ENCODE measurements around the gene NRIP1. TPM values are rescaled to one million over a fixed set of nuclear protein-coding genes. Genes with fewer than 3 reads are reported as not detected.

NRIP1 gene
- polyA plus RNA-seq, 1 donor from 2014 or later: 21.7 TPM

DNA sequence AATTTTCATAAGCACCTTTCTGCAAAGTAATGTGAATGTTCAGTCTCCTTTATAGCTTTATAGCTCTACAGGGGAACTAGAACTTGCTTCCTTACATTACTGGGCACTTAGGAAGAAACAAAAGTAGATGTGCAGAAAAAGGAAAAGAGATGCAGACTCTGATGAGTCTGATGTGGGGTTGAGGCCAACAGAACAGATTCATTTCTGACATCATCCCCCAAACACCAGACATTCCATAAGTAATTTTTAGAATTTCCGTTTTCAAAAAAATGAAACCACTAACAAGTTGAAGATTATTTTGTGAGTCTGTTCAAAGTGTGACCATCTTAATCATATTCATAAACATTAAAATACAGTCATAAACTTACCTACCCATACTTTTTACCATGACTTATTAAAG is 96.0 kb downstream of the NRIP1 start:
- H3K27me3 Mint-ChIP-seq: no peaks in the 10 kb centered on the region
- H3K4me3 Mint-ChIP-seq: no peak overlapping the region
- peaks cover 0 to 2% (median 0%) of the 10 kb centered on the region in 3 donors for H3K9me3 Mint-ChIP-seq
- H3K27ac Mint-ChIP-seq: no peak overlapping the region
- peaks cover 8% of the 10 kb centered on the region for H3K36me3 Mint-ChIP-seq
- peaks cover 0 to 1% (median 0%) of the 10 kb centered on the region in 3 donors for H3K4me1 Mint-ChIP-seq

DNA sequence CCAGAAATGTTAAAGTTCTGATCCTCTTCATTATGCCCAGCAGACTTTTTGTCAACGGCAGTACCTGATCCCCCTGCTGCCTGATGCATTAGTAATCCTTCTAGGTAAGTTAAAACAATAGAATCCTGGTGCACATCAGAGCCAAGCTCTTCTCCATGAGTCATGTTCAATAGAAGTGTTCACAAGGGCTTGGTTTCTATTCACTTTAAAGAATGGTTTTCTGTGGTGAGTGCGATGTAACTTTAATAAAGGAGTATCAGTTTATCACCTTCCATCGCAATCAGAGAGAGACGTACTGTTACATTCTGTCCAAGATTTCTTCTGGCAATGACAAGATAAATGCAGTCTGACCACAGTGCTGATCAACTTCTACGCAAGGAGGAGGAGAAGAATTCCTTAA is 96.8 kb downstream of the NRIP1 start:
- Mint-ChIP-seq H3K27ac (no peak overlapping the region), H3K9me3 (peaks cover 0 to 2% (median 0%) of the 10 kb centered on the region in 3 donors), H3K36me3 (peaks cover 9% of the 10 kb centered on the region), H3K4me1 (peaks cover 0 to 1% (median 0%) of the 10 kb centered on the region in 3 donors), H3K27me3 (no peaks in the 10 kb centered on the region), H3K4me3 (no peak overlapping the region)

DNA sequence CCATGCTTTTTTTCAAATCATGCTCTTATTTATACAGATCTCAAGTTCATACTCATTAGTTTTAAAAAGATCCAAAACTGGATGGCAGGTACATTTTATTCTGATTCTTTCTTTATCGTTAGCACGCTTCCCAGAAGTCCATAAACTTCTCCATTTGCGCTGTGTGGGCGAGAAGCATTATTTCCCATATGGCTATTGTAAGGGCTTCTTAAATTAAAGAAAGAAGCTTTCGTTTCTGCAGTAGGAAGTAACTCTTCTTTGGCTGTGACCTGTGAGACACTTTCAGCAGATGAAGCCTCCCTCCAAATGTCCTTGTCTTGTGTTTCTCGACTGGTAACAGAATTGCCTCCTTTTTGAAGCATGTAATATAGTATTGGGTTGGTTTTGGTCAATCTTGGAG is 100.2 kb downstream of the NRIP1 start:
- Mint-ChIP-seq H3K4me3 (no peak overlapping the region), H3K36me3 (peaks cover 10% of the 10 kb centered on the region), H3K27ac (no peak overlapping the region), H3K9me3 (peaks cover 0 to 2% (median 0%) of the 10 kb centered on the region in 3 donors), H3K27me3 (no peaks in the 10 kb centered on the region), H3K4me1 (peaks cover 0 to 1% (median 0%) of the 10 kb centered on the region in 3 donors)

DNA sequence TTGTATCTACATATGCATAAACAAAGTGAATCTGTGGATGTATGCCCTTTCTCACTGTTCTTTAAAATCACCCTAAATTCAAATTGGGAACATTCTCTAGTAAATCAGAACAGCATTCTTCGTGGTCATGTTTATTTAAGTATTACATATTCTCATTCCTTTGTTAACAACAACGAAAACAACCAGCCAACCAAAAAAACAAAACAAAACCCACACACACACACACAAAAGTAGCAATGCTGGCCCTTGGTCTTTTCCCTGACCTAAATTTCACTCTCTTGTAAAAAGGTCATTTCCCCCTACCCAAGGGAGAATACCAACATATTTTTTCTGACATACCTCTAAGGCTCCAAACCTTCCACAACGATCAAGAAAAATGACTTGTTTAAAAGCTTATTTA is 102.6 kb downstream of the NRIP1 start:
- no peaks in the 10 kb centered on the region for H3K27me3 Mint-ChIP-seq
- peaks cover 6% of the 10 kb centered on the region for H3K36me3 Mint-ChIP-seq
- H3K4me1 Mint-ChIP-seq: peaks cover 0 to 1% (median 0%) of the 10 kb centered on the region in 3 donors
- H3K4me3 Mint-ChIP-seq: no peak overlapping the region
- peaks cover 0 to 2% (median 0%) of the 10 kb centered on the region in 3 donors for H3K9me3 Mint-ChIP-seq
- H3K27ac Mint-ChIP-seq: no peak overlapping the region

DNA sequence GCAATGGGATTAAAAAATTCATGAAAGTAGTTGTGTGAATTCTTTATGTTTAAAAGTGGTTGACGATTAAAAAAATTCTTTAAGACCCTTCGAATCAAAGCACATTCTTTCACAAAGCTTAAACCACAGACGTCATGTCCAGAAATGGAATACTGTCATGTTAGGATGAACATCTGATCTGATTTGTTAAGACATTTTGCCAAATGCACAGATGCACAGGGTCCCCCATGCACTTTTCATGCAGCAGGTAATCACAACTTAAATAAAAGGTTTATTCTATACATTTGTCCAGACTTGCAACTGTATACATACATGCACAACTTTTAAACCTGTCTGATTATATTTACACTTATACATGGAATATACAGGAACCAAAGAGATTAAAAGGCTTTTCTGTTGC is 103.3 kb downstream of the NRIP1 start:
- Mint-ChIP-seq H3K27me3 (no peaks in the 10 kb centered on the region), H3K4me1 (peaks cover 0 to 1% (median 0%) of the 10 kb centered on the region in 3 donors), H3K27ac (no peak overlapping the region), H3K4me3 (no peak overlapping the region), H3K36me3 (peaks cover 6% of the 10 kb centered on the region), H3K9me3 (peaks cover 0 to 2% (median 0%) of the 10 kb centered on the region in 3 donors)

DNA sequence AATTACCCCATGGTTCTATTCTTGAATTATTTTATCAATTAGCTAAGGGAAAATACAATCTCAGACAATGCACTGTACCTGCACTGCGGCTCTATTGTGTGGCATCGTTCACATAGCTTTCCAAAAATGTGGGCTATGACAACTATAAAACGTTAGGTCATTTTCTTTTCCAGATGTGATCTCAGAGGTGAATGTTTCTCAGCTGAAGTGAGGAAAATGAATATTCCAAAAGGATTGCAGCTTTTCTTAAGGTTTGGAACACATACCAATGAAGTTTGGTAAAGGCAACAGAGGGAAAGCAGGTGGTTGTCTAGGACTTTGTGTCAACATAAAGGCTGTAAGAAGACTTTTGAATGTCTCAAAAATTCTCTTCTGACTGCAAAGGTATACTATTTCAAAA is 105.5 kb downstream of the NRIP1 start:
- Mint-ChIP-seq H3K27me3 (no peaks in the 10 kb centered on the region), H3K4me1 (peaks cover 0 to 1% (median 0%) of the 10 kb centered on the region in 3 donors), H3K27ac (no peak overlapping the region), H3K36me3 (peaks cover 3% of the 10 kb centered on the region), H3K4me3 (no peak overlapping the region), H3K9me3 (no peaks in the 10 kb centered on the region)

DNA sequence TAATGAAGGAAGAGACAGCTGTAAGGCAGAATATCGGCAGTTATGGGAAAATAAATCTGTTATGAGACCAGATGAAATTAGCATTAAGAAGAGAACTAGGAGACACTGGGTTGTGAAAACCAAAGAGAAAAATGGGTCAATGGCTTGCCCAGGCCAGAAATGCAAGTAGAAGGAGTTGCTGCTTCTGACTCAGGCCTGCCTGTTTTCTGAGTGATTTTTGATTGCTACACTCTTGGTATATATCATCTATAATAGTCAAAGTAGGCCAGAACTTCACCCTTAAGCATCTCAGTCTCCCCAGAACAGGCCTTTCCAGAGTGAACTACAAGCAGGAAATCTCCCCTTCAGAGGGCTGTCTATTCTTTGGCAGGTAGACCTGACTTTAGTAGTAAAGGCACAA is 107.0 kb downstream of the NRIP1 start:
- H3K4me1 Mint-ChIP-seq: peaks cover 0 to 1% (median 0%) of the 10 kb centered on the region in 3 donors
- no peak overlapping the region for H3K4me3 Mint-ChIP-seq
- peak overlapping the region in 1 of 3 donors; percentile 18 for H3K27ac Mint-ChIP-seq
- no peaks in the 10 kb centered on the region for H3K27me3 Mint-ChIP-seq
- no peaks in the 10 kb centered on the region for H3K36me3 Mint-ChIP-seq
- H3K9me3 Mint-ChIP-seq: no peaks in the 10 kb centered on the region

DNA sequence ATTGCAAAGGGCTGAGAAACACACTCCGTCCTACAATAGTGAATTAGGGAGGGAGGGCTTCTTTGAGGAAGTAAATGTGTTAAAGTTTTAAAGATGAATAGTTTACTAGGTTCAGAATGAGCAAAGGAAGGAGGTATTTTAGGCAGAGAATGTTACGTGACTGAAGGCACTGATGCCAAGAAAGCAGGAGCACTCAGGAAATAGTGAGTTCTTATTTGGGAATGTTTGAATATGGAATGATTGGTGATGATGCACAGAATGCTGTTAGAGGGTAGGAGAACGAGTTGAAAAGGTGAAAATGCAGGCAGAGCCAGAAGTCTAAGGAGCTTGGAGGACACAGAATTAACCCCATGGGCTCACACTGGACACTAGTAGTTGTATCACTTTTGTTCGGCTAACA is 108.0 kb downstream of the NRIP1 start:
- peaks cover 1% of the 10 kb centered on the region for H3K36me3 Mint-ChIP-seq
- H3K27ac Mint-ChIP-seq: no peak overlapping the region
- H3K27me3 Mint-ChIP-seq: no peaks in the 10 kb centered on the region
- H3K4me3 Mint-ChIP-seq: no peak overlapping the region
- peaks cover 0 to 1% (median 1%) of the 10 kb centered on the region in 3 donors for H3K4me1 Mint-ChIP-seq
- no peaks in the 10 kb centered on the region for H3K9me3 Mint-ChIP-seq

DNA sequence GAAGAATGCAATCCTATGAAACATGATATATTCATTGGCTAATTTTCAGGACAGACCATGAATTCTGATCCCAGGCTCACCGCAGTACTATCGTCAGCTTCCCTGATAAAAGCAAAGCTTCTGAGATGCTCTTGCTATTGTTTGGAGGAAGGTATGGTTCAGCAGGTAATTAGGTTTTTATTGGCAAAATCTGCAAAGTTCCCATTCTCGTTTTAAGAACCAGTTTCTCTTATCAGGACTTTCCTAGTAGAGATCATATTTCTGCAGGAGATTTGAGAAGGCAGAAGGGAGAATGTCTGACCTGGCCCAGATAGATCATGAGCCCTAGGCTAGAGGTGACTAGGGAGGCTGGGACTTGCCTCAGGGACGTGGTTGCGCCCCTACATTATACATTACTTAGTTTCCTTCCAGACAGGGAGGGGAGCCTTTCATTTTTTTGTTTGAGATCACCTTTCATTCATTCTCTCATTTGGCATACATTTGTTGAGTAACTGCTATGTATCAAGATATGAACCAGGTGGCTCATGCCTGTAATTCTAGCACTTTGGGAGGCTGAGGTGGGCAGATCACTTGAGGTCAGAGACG is 108.8 kb downstream of the NRIP1 start:
- Mint-ChIP-seq H3K27ac (no peak overlapping the region), H3K27me3 (no peaks in the 10 kb centered on the region), H3K9me3 (no peaks in the 10 kb centered on the region), H3K36me3 (peaks cover 1% of the 10 kb centered on the region), H3K4me1 (peaks cover 0 to 1% (median 1%) of the 10 kb centered on the region in 3 donors), H3K4me3 (no peak overlapping the region)

DNA sequence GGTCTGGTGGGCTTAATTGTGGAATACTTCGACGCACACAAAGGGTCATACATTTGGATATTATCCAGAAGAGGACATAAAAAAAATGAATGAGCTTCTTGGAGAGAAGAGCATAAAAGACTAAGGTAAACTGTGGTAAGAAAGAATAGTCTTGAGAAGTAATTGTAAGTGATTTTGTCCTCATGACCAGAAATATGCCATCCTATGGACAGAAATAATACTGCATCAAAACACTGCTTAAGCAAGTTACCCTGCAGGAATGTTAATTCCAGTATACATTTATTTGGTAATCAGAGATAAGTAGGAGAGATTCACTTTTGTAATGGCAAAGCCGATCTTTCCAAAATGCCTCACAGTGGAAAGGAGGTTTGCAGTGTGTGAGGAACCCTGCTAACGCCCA is 111.9 kb downstream of the NRIP1 start:
- peaks cover 0 to 4% (median 4%) of the 10 kb centered on the region in 3 donors for H3K9me3 Mint-ChIP-seq
- H3K4me1 Mint-ChIP-seq: peaks cover 0 to 1% (median 1%) of the 10 kb centered on the region in 3 donors
- no peak overlapping the region for H3K4me3 Mint-ChIP-seq
- no peaks in the 10 kb centered on the region for H3K27me3 Mint-ChIP-seq
- H3K36me3 Mint-ChIP-seq: peaks cover 1% of the 10 kb centered on the region
- H3K27ac Mint-ChIP-seq: no peak overlapping the region

DNA sequence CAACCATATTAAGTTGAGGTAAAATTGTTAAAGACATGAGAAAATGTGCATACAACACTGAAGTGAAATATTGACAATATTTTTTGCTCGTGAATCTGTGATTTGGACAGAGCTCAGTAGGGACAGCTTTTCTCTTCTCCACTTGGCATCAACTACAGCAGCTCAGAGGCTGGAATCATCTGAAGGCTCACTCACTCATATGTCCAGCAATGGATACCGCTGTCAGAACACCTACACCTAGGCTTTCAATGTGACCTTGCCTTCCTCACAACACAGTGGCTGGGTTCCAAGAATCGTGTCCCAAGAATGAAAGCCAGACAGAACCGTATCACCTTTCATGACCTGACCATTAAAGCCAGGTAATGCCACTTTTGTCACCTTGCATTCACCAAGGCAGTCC is 115.2 kb downstream of the NRIP1 start:
- no peak overlapping the region for H3K4me3 Mint-ChIP-seq
- H3K27ac Mint-ChIP-seq: no peak overlapping the region
- H3K36me3 Mint-ChIP-seq: peaks cover 1% of the 10 kb centered on the region
- H3K9me3 Mint-ChIP-seq: peaks cover 0 to 4% (median 4%) of the 10 kb centered on the region in 3 donors
- H3K4me1 Mint-ChIP-seq: peaks cover 0 to 1% (median 0%) of the 10 kb centered on the region in 3 donors
- H3K27me3 Mint-ChIP-seq: no peaks in the 10 kb centered on the region

DNA sequence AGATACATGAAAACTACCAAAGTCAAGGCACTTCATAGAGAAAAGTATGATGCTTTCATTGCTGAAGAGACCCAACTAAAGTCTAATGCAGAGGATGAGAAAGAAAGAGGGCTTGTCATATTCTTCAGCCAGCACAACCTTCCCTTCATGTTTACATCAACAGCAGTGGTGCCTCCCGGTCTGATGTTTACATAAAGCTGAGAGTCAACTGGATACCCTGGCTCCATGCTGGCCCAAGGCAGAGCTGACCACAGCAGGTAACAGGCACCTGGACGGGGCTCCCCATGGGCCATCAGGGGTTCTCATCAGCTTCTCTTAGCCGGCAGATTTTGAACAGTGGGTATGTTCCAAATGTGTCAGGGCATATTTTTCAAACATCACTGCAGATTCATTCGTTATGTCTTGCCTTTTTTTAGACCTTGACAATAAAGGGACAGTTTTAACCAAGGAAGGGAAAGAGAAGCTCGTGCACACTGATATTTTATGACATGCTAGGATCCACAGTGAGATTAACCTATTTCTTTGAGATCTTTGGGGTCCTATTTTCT is 117.1 kb downstream of the NRIP1 start:
- Mint-ChIP-seq H3K4me3 (no peak overlapping the region), H3K4me1 (no peaks in the 10 kb centered on the region), H3K27ac (no peak overlapping the region)

DNA sequence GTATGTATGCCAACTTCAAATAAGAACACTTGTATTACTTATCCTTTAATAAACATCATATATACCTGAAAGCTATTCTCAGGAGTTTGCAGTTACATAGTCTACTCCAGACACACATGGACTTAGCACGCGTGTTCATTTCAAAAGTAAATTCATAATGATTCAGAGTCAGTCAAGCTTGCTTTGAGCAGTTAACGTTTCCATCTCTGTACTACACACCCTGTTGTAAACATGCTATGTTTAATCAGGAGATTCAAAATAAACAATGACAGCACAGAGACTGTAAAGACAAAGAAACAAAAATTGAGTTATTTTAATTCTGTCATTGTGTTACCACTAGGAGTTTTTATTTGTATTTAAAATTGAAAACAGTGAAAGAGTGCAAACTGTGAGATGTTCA is 119.6 kb downstream of the NRIP1 start:
- peaks cover 0 to 4% (median 4%) of the 10 kb centered on the region in 3 donors for H3K9me3 Mint-ChIP-seq
- H3K4me3 Mint-ChIP-seq: no peak overlapping the region
- no peak overlapping the region for H3K27ac Mint-ChIP-seq
- no peaks in the 10 kb centered on the region for H3K36me3 Mint-ChIP-seq
- no peaks in the 10 kb centered on the region for H3K4me1 Mint-ChIP-seq
- no peaks in the 10 kb centered on the region for H3K27me3 Mint-ChIP-seq

More for the DNA sequence above, 117.1 kb downstream of the NRIP1 start:
- Mint-ChIP-seq H3K36me3 (peaks cover 1% of the 10 kb centered on the region), H3K9me3 (peaks cover 0 to 4% (median 4%) of the 10 kb centered on the region in 3 donors), H3K27me3 (no peaks in the 10 kb centered on the region)

DNA sequence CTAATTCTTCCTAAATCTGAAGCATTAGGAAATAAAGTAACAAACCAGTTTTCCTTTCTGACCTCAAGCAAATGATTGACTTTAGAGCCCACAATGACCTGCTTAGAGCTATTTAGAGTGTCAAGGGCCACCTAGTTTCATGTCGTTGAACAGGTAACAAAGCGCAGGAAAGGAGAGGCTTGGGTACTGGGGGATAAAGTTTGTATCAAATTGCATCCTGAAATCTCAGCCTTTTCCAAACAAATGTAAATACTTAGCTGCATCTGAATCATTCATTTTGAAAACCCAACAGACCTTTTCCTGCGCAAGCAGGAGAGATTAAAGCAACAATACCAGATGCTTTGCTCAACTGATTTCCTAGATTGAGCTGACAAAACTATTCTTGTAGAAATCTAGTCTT is 121.2 kb downstream of the NRIP1 start:
- Mint-ChIP-seq H3K4me3 (no peak overlapping the region), H3K4me1 (no peaks in the 10 kb centered on the region), H3K9me3 (peaks cover 0 to 4% (median 0%) of the 10 kb centered on the region in 3 donors), H3K27me3 (no peaks in the 10 kb centered on the region), H3K27ac (no peak overlapping the region), H3K36me3 (peaks cover 2% of the 10 kb centered on the region)

DNA sequence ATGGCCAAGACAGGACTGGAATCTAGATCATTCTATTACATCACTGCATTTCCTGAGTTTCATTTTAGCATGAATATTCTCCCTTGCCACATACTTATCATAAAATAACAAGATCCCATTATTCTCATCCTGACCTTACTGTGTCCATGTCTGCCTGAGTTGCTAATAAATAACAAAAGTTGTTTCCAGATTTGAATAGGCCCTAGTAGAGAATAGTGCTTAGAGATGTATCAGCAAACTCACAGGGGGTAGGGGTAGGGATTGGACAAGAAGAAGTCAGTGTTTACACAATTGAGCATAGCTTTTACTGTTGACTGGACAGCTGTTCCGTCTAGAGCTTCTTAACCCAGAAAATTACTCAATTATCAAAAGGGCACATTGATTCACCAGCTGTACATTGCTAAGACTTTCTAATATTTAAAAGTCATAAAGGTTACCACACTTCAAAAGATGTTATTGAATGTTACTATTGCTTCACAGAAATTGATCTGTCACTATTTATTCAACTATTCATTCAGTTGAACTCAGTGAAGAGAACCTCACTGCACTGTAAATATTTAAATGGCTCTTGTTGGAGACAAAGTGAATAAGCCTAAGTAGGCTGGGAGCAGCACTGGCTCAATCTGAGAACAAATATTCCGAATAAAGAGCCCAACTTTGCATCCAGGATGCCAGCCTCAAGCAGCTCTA is 121.9 kb downstream of the NRIP1 start:
- peaks cover 2% of the 10 kb centered on the region for H3K36me3 Mint-ChIP-seq
- H3K27me3 Mint-ChIP-seq: no peaks in the 10 kb centered on the region

More for the DNA sequence above, 121.9 kb downstream of the NRIP1 start:
- Mint-ChIP-seq H3K4me1 (no peaks in the 10 kb centered on the region), H3K27ac (no peak overlapping the region), H3K9me3 (peaks cover 0 to 9% (median 0%) of the 10 kb centered on the region in 3 donors), H3K4me3 (no peak overlapping the region)

All from IgD-negative memory B cell (primary cell).